HFFc6 (cell line): ENCODE results near the gene RIPK1. TPM values are rescaled to one million over a fixed set of nuclear protein-coding genes. Genes with fewer than 3 reads are reported as not detected.

Source experiments
- DNase-seq: peaks from one replicate; pipeline ENCODE4 v3.0.0-alpha.2; 2018
- H3K27ac Mint-ChIP-seq: 2 replicates; pipeline ENCODE4 v1.8.0; 2020; ENCODE audit warnings: mild to moderate bottlenecking, mixed read lengths
- H3K27me3 Mint-ChIP-seq: 2 replicates; pipeline ENCODE4 v1.8.0; 2021; ENCODE audit warnings: mild to moderate bottlenecking, moderate library complexity, mixed read lengths; ENCODE audit not compliant: insufficient read depth
- H3K36me3 Mint-ChIP-seq: 2 replicates; pipeline ENCODE4 v1.8.0; 2021; ENCODE audit warnings: low read depth, mixed read lengths
- H3K4me1 Mint-ChIP-seq: 2 replicates; pipeline ENCODE4 v1.8.0; 2020; ENCODE audit warnings: low read depth, mixed read lengths
- H3K4me3 Mint-ChIP-seq: 2 replicates; pipeline ENCODE4 v1.8.0; 2020; ENCODE audit warnings: mild to moderate bottlenecking, moderate library complexity, mixed read lengths
- H3K9me3 Mint-ChIP-seq: 2 replicates; pipeline ENCODE4 v1.8.0; 2020; ENCODE audit warnings: mild to moderate bottlenecking, mixed read lengths
- CTCF ChIP-seq: fragments of 200-600 bp; sonication (generic); IDR thresholded peaks from 2 replicates; pipeline ENCODE4 v1.5.0; 2021; ENCODE audit warnings: antibody characterized with exemption, mild to moderate bottlenecking
- total RNA-seq, 6 experiments: library from RNA; stranded (reverse); fragmentation: NEBNext Ultra II Directional; extraction: Animal tissue kit (Norgen Biotek cat#: 25700); gene quantifications; 2 replicates in 1 of 6; 3 replicates in 5 of 6; pipeline ENCODE4 v1.2.3, GENCODE V29; 2021

RIPK1 gene
- total RNA-seq, 6 experiments from 2014 or later, result 19.9 to 24.9 (median 22.2) TPM

GRCh38 chr6:3124667-3125066, 56.4 kb downstream of the RIPK1 start:
- H3K4me3 Mint-ChIP-seq, result no peak overlapping the region
- DNase-seq, result no peak
- H3K4me1 Mint-ChIP-seq, result peaks cover under 1% of the 10 kb centered on the region
- no peaks in the 10 kb centered on the region for H3K27me3 Mint-ChIP-seq
- no peaks in the 10 kb centered on the region for H3K9me3 Mint-ChIP-seq
- no peak overlapping the region for H3K27ac Mint-ChIP-seq
- H3K36me3 Mint-ChIP-seq, result 0 out of 2 replicates have a peak, but pooled peaks cover 4% of the 10 kb centered on the region
- TF ChIP-seq CTCF, result no peak

GRCh38 chr6:3125815-3126214, 57.5 kb downstream of the RIPK1 start:
- no peak overlapping the region for H3K4me3 Mint-ChIP-seq
- no peaks in the 10 kb centered on the region for H3K4me1 Mint-ChIP-seq
- H3K9me3 Mint-ChIP-seq, result no peaks in the 10 kb centered on the region
- H3K27me3 Mint-ChIP-seq, result no peaks in the 10 kb centered on the region; the same call in 1 of the 2 replicates
- DNase-seq, result no peak
- TF ChIP-seq CTCF, result no peak
- no peak overlapping the region for H3K27ac Mint-ChIP-seq
- H3K36me3 Mint-ChIP-seq, result peaks cover 4% of the 10 kb centered on the region; the same call in 1 of the 2 replicates

GRCh38 chr6:3128356-3129108, 60.2 kb downstream of the RIPK1 start:
- no peak overlapping the region for H3K4me3 Mint-ChIP-seq
- DNase-seq, result no peak
- H3K4me1 Mint-ChIP-seq, result no peaks in the 10 kb centered on the region
- TF ChIP-seq CTCF, result no peak
- H3K27ac Mint-ChIP-seq, result no peak overlapping the region
- H3K9me3 Mint-ChIP-seq, result no peaks in the 10 kb centered on the region
- H3K27me3 Mint-ChIP-seq, result no peaks in the 10 kb centered on the region; the same call in 1 of the 2 replicates
- peaks cover 4% of the 10 kb centered on the region; the same call in 1 of the 2 replicates for H3K36me3 Mint-ChIP-seq

GRCh38 chr6:3131695-3132094, 63.4 kb downstream of the RIPK1 start:
- DNase-seq, result no peak
- TF ChIP-seq CTCF, result no peak
- Mint-ChIP-seq H3K9me3 (no peaks in the 10 kb centered on the region), H3K4me3 (no peak overlapping the region), H3K27me3 (no peaks in the 10 kb centered on the region; the same call in none of the 2 replicates), H3K27ac (no peak overlapping the region), H3K4me1 (peaks cover under 1% of the 10 kb centered on the region; the same call in 1 of the 2 replicates), H3K36me3 (peaks cover 4% of the 10 kb centered on the region; the same call in 1 of the 2 replicates)

- DNase-seq, result no peak
- H3K4me1 Mint-ChIP-seq, result peaks cover 19% of the 10 kb centered on the region
- H3K4me3 Mint-ChIP-seq, result no peak overlapping the region
- H3K36me3 Mint-ChIP-seq, result peaks cover 16% of the 10 kb centered on the region
- no peaks in the 10 kb centered on the region for H3K9me3 Mint-ChIP-seq
- peaks cover 2% of the 10 kb centered on the region for H3K27me3 Mint-ChIP-seq
- no peak overlapping the region for H3K27ac Mint-ChIP-seq
- TF ChIP-seq CTCF, result no peak
Measured at GRCh38 chr6:3133515-3133914, 65.2 kb downstream of the RIPK1 start.
